Neuronal stem cell (in vitro differentiated cells): ENCODE data around the gene TRIM9.

Experiments used
- DNase-seq: peaks from one replicate; pipeline ENCODE4 v3.0.0-alpha.2; 2013; ENCODE audit warnings: low spot score
- H2AFZ ChIP-seq: one replicate; pipeline ENCODE4 v1.6.1; 2013; ENCODE audit warnings: mild to moderate bottlenecking, low read length, inconsistent platforms
- H2AK5ac ChIP-seq: 2 replicates; pipeline ENCODE4 v1.6.1; 2013; ENCODE audit warnings: low read depth, mild to moderate bottlenecking, inconsistent platforms, low read length, moderate library complexity, mixed read lengths
- H2BK120ac ChIP-seq: 2 replicates; pipeline ENCODE4 v1.6.1; 2013; ENCODE audit warnings: low read depth, mild to moderate bottlenecking, inconsistent platforms, low read length, moderate library complexity, mixed read lengths
- H2BK12ac ChIP-seq: one replicate; pipeline ENCODE4 v1.6.1; 2013; ENCODE audit warnings: low read length, inconsistent platforms
- H2BK15ac ChIP-seq: 2 replicates; pipeline ENCODE4 v1.6.1; 2013; ENCODE audit warnings: mild to moderate bottlenecking, low read length, inconsistent platforms, mixed read lengths
- H2BK5ac ChIP-seq: one replicate; pipeline ENCODE4 v1.6.1; 2013; ENCODE audit warnings: inconsistent platforms, mild to moderate bottlenecking, low read length, moderate library complexity
- H3K14ac ChIP-seq: one replicate; pipeline ENCODE4 v1.6.1; 2013; ENCODE audit warnings: low read length, inconsistent platforms
- H3K18ac ChIP-seq: 2 replicates; pipeline ENCODE4 v1.6.1; 2013; ENCODE audit warnings: low read length, inconsistent platforms
- H3K23ac ChIP-seq: 2 replicates; pipeline ENCODE4 v1.6.1; 2013; ENCODE audit warnings: low read depth, mild to moderate bottlenecking, mixed read lengths, low read length, inconsistent platforms; ENCODE audit not compliant: poor library complexity
- H3K27ac ChIP-seq: replicated peaks from 3 replicates; pipeline ENCODE4 v1.5.1; 2013; ENCODE audit warnings: low read length, inconsistent platforms
- H3K27me3 ChIP-seq, 3 experiments: 2 replicates each; pipeline ENCODE4 v1.6.1; 2013; ENCODE audit warnings: low read length in 3 of 3, mild to moderate bottlenecking in 2 of 3, inconsistent platforms in 1 of 3, low read depth in 1 of 3, mixed read lengths in 1 of 3, moderate library complexity in 1 of 3; ENCODE audit not compliant: control insufficient read depth in 3 of 3, insufficient read depth in 3 of 3
- H3K36me3 ChIP-seq, 2 donors: replicated peaks in 1 of 2; 2 replicates each; pipeline ENCODE4 v1.6.1; 2013; ENCODE audit warnings: low read length in 2 of 2; ENCODE audit not compliant: control insufficient read depth in 2 of 2, insufficient read depth in 2 of 2
- H3K4ac ChIP-seq: 2 replicates; pipeline ENCODE4 v1.6.1; 2013; ENCODE audit warnings: inconsistent platforms, mild to moderate bottlenecking, low read length, moderate library complexity
- H3K4me1 ChIP-seq, 2 donors: 1 replicate in 1 of 2; 2 replicates in 1 of 2; pipeline ENCODE4 v1.6.1; 2013; ENCODE audit warnings: low read length in 2 of 2, low read depth in 1 of 2; ENCODE audit not compliant: control insufficient read depth in 2 of 2, insufficient read depth in 1 of 2
- H3K4me2 ChIP-seq: one replicate; pipeline ENCODE4 v1.6.1; 2013; ENCODE audit warnings: mild to moderate bottlenecking, low read length, inconsistent platforms; ENCODE audit not compliant: insufficient read depth, poor library complexity, severe bottlenecking
- H3K4me3 ChIP-seq, 2 donors: 2 replicates each; pipeline ENCODE4 v1.5.1; 2013; ENCODE audit warnings: low read length in 2 of 2, mild to moderate bottlenecking in 2 of 2, inconsistent platforms in 1 of 2, moderate library complexity in 1 of 2
- H3K79me1 ChIP-seq: one replicate; pipeline ENCODE4 v1.6.1; 2013; ENCODE audit warnings: low read depth, mild to moderate bottlenecking, inconsistent platforms, low read length, moderate library complexity
- H3K9ac ChIP-seq: one replicate; pipeline ENCODE4 v1.6.1; 2013; ENCODE audit warnings: mild to moderate bottlenecking, low read depth, low read length, inconsistent platforms; ENCODE audit not compliant: poor library complexity
- H3K9me3 ChIP-seq, 2 donors: replicated peaks in 1 of 2; 2 replicates each; pipeline versions ENCODE3 to v1.6.1; 2013; ENCODE audit warnings: low read length in 2 of 2, mild to moderate bottlenecking in 2 of 2, inconsistent platforms in 1 of 2, low read depth in 1 of 2, mixed read lengths in 1 of 2, moderate library complexity in 1 of 2; ENCODE audit not compliant: control insufficient read depth in 2 of 2, insufficient read depth in 1 of 2
- H4K8ac ChIP-seq: one replicate; pipeline ENCODE4 v1.6.1; 2013; ENCODE audit warnings: low read depth, mild to moderate bottlenecking, inconsistent platforms, low read length, moderate library complexity
- H4K91ac ChIP-seq: one replicate; pipeline ENCODE4 v1.6.1; 2013; ENCODE audit warnings: low read length, low read depth, mild to moderate bottlenecking, inconsistent platforms; ENCODE audit not compliant: poor library complexity
- WGBS, 2 donors: extraction: QIAGEN DNeasy Blood & Tissue Kit; methylation state at CpG; one replicate each; pipeline ENCODE4 v1.1.7; 2013; ENCODE audit warnings: missing lambda C conversion rate in 2 of 2, mixed read lengths in 1 of 2; ENCODE audit not compliant: insufficient read length in 2 of 2, insufficient replicate concordance in 1 of 2; ENCODE audit errors: extremely low coverage in 2 of 2; 5-methylcytosine and 5-hydroxymethylcytosine counted together

TRIM9 gene

DNA sequence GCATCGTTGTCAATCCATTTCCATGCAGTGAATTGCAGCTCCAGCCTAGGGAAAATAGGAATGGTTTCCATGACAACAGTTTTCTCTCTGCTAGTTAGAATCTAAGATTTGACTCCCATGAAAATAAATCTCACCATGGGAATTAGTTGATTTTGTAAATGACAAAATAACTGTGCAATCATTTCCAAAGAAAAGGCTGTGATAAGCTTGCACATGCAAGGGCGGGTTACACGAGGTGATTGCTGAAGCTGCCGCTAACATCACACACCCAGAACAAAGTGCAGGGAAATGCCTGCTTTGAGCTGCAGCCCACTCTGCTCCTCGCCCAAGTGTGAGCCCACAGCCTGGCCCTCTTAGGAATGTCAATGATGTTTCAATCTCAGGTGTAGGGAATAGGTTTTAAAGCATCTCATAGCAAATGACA lies 53.8 kb downstream of the TRIM9 start:
- Histone ChIP-seq H3K18ac (no peak overlapping the region), H2BK12ac (no peak overlapping the region), H4K8ac (no peak overlapping the region), H2BK15ac (no peak overlapping the region), H3K27me3 (no peaks in the 10 kb centered on the region), H3K4ac (no peak overlapping the region), H2BK120ac (no peak overlapping the region), H3K9ac (no peak overlapping the region), H3K36me3 (no peaks in the 10 kb centered on the region), H2BK5ac (no peak overlapping the region), H4K91ac (no peak overlapping the region), H3K4me2 (no peak overlapping the region), H3K4me3 (no peak overlapping the region), H2AK5ac (no peak overlapping the region), H2AFZ (peak overlapping the region; percentile 58), H3K14ac (no peak overlapping the region), H3K23ac (no peak overlapping the region), H3K9me3 (no peaks in the 10 kb centered on the region), H3K27ac (no peak overlapping the region), H3K79me1 (no peaks in the 10 kb centered on the region), H3K4me1 (peaks cover 2 to 34% of the 10 kb centered on the region in 2 donors)
- WGBS, 2 donors: no CpG with 5 or more reads among the region's 5 CpGs
- no peak for DNase-seq

DNA sequence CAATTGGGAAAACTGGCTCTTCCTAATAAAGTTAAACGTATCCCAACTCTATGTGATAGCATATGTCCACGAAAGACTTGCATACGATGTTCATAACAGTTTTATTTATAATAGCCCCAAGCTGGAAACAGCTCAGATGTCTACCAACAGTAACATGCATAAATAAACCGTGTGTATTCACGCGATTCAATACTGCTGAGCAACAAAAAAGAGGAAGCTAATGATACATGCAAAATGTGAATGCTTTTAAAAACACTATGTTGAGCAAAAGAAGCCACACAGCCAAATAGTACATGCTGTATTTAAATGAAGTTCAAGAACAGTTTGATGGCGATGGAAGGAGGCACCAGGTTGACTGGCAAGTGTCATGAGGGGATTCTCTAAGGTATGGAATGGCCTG lies 55.7 kb downstream of the TRIM9 start:
- H2BK120ac ChIP-seq: no peak overlapping the region
- no peak overlapping the region for H3K4ac ChIP-seq
- no peak overlapping the region for H2BK12ac ChIP-seq
- H3K4me1 ChIP-seq: peaks cover 2 to 39% of the 10 kb centered on the region in 2 donors
- H3K4me2 ChIP-seq: no peak overlapping the region
- peaks cover 0 to 7% of the 10 kb centered on the region in 2 donors for H3K9me3 ChIP-seq
- no peak overlapping the region for H3K9ac ChIP-seq
- no peak overlapping the region for H3K4me3 ChIP-seq
- WGBS, 2 donors: no CpG with 5 or more reads among the region's 7 CpGs
- no peak overlapping the region for H2AK5ac ChIP-seq
- no peak overlapping the region for H4K8ac ChIP-seq
- no peak overlapping the region for H3K14ac ChIP-seq
- H3K27me3 ChIP-seq: no peaks in the 10 kb centered on the region
- no peaks in the 10 kb centered on the region for H3K36me3 ChIP-seq
- no peak overlapping the region for H3K27ac ChIP-seq
- no peak overlapping the region for H2AFZ ChIP-seq
- DNase-seq: no peak
- no peak overlapping the region for H3K18ac ChIP-seq
- no peak overlapping the region for H2BK5ac ChIP-seq
- no peak overlapping the region for H3K23ac ChIP-seq
- no peaks in the 10 kb centered on the region for H3K79me1 ChIP-seq
- no peak overlapping the region for H2BK15ac ChIP-seq
- no peak overlapping the region for H4K91ac ChIP-seq

DNA sequence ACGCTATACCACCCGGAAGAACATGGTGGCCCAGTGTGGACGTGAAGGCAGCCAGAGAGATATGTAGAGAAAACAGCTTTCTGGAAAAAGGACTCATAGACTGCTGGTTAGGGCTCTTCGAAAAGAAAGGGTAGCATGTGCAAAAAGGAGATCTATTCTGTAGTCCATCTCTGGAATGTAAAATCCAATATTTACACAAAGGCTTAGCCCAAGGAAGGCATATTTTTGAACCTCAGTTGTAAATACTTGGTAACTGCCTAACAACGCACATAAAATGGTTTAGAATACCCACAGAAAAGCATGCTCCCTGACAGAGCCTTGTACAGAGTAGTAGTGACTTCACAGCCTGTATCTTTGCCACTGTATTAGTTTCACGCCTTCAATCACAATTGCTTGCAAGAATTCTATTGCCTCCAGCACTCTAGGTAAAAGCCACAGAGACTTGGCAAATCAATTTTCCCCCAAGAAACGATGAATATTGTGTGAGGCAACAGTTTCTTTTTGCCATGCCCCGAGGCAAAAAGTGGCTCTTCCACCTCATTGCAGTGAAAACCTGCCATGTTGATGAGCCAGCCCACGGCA lies 59.2 kb downstream of the TRIM9 start:
- Histone ChIP-seq H2BK12ac (no peak overlapping the region), H2BK15ac (no peak overlapping the region), H3K27ac (no peak overlapping the region), H3K4ac (no peak overlapping the region), H3K4me1 (peaks cover 0 to 11% of the 10 kb centered on the region in 2 donors), H3K4me3 (no peak overlapping the region), H2AK5ac (no peak overlapping the region), H3K27me3 (no peaks in the 10 kb centered on the region), H3K14ac (no peak overlapping the region), H3K23ac (no peak overlapping the region), H2BK120ac (no peak overlapping the region), H3K79me1 (no peaks in the 10 kb centered on the region), H3K9me3 (peaks cover 0 to 7% of the 10 kb centered on the region in 2 donors), H4K91ac (no peak overlapping the region), H3K36me3 (no peaks in the 10 kb centered on the region), H2BK5ac (no peak overlapping the region), H3K18ac (no peak overlapping the region), H2AFZ (peak overlapping the region; percentile 32), H3K4me2 (no peak overlapping the region), H4K8ac (no peak overlapping the region), H3K9ac (no peak overlapping the region)
- no peak for DNase-seq
- WGBS, 2 donors: no CpG with 5 or more reads among the region's 9 CpGs

DNA sequence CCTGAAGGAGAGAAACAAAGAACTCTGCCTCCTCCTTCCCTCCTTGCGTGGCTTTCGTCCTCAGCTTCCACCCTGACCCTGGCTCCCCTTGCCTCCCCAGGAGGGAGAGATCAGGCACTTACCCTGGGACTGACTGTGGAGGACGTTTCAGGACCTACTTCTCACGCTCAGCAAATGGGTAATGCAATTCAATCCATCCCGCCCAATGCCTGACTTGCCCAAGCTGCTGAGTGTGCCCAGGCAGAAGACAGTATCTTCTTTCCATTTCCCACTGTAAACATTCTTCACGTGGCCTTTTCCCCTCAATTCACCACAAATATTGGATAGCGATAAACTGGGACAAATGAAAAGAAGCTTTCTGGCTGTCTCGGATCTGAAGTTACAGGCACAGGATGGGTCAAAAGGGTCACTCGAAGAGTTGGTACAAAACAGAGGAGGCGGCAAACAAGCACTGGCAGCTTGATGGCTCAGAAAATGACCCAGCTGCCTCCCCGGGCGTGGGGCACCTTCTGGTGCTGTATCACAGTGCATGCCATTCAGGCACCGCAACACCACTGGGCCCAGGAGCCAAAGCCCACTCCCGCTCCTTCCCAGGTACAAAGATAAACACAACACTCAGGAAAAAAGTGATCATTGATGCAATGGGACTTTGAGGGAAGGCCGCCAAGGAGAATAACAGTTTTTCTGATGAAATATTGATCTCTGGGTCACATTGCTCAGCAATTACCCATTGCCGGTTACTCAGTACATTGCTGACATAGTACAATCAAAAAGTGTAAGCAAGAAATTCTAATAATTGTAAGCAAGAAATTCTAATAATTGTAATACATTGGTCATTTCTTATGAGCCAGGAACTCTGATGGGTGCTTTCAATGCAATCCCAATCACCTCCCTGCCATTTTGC lies 65.8 kb downstream of the TRIM9 start:
- WGBS, 2 donors: no CpG with 5 or more reads among the region's 16 CpGs
- no peaks in the 10 kb centered on the region for H3K36me3 ChIP-seq

More for the DNA sequence above, 65.8 kb downstream of the TRIM9 start:
- DNase-seq: no peak
- Histone ChIP-seq H2BK120ac (no peak overlapping the region), H2BK12ac (no peak overlapping the region), H2BK15ac (no peak overlapping the region), H3K27ac (no peak overlapping the region), H3K18ac (no peak overlapping the region), H3K27me3 (no peaks in the 10 kb centered on the region), H3K79me1 (no peaks in the 10 kb centered on the region), H3K9ac (no peak overlapping the region), H3K9me3 (no peaks in the 10 kb centered on the region), H2BK5ac (no peak overlapping the region), H2AK5ac (no peak overlapping the region), H3K4me2 (no peak overlapping the region), H3K4me1 (peaks cover 3% of the 10 kb centered on the region in 2 donors), H4K8ac (peak overlapping the region; percentile 70), H3K23ac (no peak overlapping the region), H3K14ac (no peak overlapping the region), H2AFZ (no peak overlapping the region), H3K4me3 (peak overlapping the region in 1 of 2 donors; percentile 6), H4K91ac (no peak overlapping the region), H3K4ac (no peak overlapping the region)
